Astrocyte of the spinal cord (primary cell): Measurements from ENCODE around the gene LRRK1.
A peak's percentile ranks its signal among the peaks of the same experiment; 100 is the strongest.

Source experiments
- DNase-seq: peaks from one replicate; pipeline ENCODE4 v3.0.0; 2011; ENCODE audit warnings: low read depth, low spot score
- H3K4me3 ChIP-seq: 2 replicates; pipeline ENCODE4 v1.5.1; 2011; ENCODE audit warnings: low read depth, mild to moderate bottlenecking, low read length, moderate library complexity
- CTCF ChIP-seq: IDR thresholded peaks from 2 replicates; pipeline ENCODE4 v1.5.1; 2012; ENCODE audit warnings: low read depth, mild to moderate bottlenecking, low read length, inconsistent platforms
- in situ Hi-C: cut with HindIII; loops from 2 replicates; pipeline ENCODE4 v1.10.0; 2017; ENCODE audit warnings: low sequenced_read_pairs

Gene LRRK1

GRCh38 chr15:101000271-101000681 lies 81.1 kb downstream of the LRRK1 start:
- TF ChIP-seq CTCF, result no peak

GRCh38 chr15:101001056-101001455 lies 81.9 kb downstream of the LRRK1 start:
- no peak overlapping the region for H3K4me3 ChIP-seq
- DNase-seq, result no peak
- in situ Hi-C loops, result no loop called here
- TF ChIP-seq CTCF, result no peak

More at GRCh38 chr15:101000271-101000681, 81.1 kb downstream of the LRRK1 start:
- DNase-seq, result peak; percentile 23
- no peak overlapping the region for H3K4me3 ChIP-seq
- in situ Hi-C loops, result no loop called here

- in situ Hi-C loops, result no loop called here
- H3K4me3 ChIP-seq, result no peak overlapping the region
- TF ChIP-seq CTCF, result no peak
Measured at GRCh38 chr15:101001796-101002195, 82.6 kb downstream of the LRRK1 start.

GRCh38 chr15:101003081-101003480 lies 83.9 kb downstream of the LRRK1 start:
- no peak for TF ChIP-seq CTCF
- in situ Hi-C loops, result no loop called here

More at GRCh38 chr15:101001796-101002195, 82.6 kb downstream of the LRRK1 start:
- no peak for DNase-seq

GRCh38 chr15:101003706-101004105 lies 84.5 kb downstream of the LRRK1 start:
- in situ Hi-C loops, result no loop called here
- no peak for TF ChIP-seq CTCF
- no peak overlapping the region for H3K4me3 ChIP-seq
- no peak for DNase-seq

More at GRCh38 chr15:101003081-101003480, 83.9 kb downstream of the LRRK1 start:
- H3K4me3 ChIP-seq, result no peak overlapping the region
- DNase-seq, result no peak

GRCh38 chr15:101004500-101004899 lies 85.3 kb downstream of the LRRK1 start:
- TF ChIP-seq CTCF, result no peak
- no peak overlapping the region for H3K4me3 ChIP-seq
- in situ Hi-C loops, result no loop called here
- no peak for DNase-seq
